KOPT-K1 (cell line): ENCODE data around the gene TRIM36.

Source experiments
- H3K27ac ChIP-seq: fragments of 200-600 bp; sonication (generic); 2 replicates; pipeline ENCODE4 v1.5.1; 2016; ENCODE audit warnings: antibody characterized with exemption, mild to moderate bottlenecking, low read depth, low read length; ENCODE audit not compliant: poor library complexity, severe bottlenecking
- H3K36me3 ChIP-seq: fragments of 200-600 bp; sonication (generic); 2 replicates; pipeline ENCODE4 v1.5.1; 2017; ENCODE audit warnings: antibody characterized with exemption, mild to moderate bottlenecking, low read length, moderate library complexity; ENCODE audit not compliant: insufficient read depth
- H3K9me3 ChIP-seq: fragments of 200-600 bp; sonication (generic); 2 replicates; pipeline ENCODE4 v1.5.1; 2017; ENCODE audit warnings: antibody characterized with exemption, low read length, mild to moderate bottlenecking; ENCODE audit not compliant: insufficient read depth, poor library complexity, severe bottlenecking

Gene TRIM36, protein sequence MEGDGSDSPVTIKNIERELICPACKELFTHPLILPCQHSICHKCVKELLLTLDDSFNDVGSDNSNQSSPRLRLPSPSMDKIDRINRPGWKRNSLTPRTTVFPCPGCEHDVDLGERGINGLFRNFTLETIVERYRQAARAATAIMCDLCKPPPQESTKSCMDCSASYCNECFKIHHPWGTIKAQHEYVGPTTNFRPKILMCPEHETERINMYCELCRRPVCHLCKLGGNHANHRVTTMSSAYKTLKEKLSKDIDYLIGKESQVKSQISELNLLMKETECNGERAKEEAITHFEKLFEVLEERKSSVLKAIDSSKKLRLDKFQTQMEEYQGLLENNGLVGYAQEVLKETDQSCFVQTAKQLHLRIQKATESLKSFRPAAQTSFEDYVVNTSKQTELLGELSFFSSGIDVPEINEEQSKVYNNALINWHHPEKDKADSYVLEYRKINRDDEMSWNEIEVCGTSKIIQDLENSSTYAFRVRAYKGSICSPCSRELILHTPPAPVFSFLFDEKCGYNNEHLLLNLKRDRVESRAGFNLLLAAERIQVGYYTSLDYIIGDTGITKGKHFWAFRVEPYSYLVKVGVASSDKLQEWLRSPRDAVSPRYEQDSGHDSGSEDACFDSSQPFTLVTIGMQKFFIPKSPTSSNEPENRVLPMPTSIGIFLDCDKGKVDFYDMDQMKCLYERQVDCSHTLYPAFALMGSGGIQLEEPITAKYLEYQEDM

DNA sequence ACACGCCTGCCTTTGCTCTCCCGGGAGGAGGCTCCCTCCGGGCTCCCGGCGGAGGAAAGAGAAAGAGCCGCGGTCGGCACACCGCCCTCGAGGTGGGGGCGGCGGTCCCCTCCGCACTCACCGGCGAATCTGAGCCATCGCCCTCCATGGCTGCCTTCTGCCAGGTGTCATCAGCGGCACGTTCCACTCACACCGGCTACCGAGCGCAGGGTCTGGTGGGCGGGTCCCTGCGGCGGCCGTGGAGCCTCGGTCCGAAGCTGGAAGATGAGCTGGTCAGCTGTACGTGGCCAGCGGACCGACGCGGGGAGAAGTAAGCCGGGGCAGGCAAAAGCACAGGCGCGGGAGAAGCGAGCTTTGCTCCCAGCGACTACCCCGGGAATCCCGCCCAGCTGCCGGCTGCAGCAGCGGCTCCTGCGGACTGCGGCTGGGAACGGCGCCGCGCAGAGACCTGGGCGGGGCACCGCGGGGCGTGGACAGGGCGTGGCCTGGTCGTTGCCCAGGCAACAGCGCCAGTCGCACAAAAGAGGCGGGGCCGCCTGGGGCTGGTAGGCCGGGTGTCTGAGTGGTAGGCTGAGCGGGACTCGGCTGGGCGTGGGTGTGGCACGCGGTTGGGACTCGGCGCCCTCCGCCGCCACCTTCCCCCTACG, at the start of gene TRIM36:
TSS of gene TRIM36 (minus strand) at position 422 of the 647 bp plus-strand sequence. CDS start at position 148, 274 bp downstream.
- H3K9me3 ChIP-seq: peaks cover 30% of the 10 kb centered on the region
- H3K36me3 ChIP-seq: no peaks in the 10 kb centered on the region
- H3K27ac ChIP-seq: peak within 1 kb of the TSS; percentile 74

DNA sequence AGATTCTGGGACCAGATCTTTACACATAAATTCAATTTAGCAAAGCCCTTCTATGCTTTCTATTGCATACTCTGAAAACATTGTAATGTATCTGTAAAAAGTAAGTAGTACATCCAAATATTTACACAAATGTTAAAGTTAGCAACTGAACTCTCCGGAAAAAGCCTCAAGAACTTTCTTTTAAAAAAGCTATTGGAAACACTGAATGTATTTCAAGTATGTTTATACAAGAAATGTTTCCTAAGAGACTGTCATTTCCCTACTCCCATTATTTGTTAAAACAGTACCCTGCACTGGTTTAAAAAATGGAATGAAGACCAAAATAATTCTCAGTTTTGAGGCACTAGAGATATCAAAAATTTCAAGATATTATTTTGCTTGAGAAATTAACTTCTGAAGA, 44.8 kb upstream of the TRIM36 start:
- H3K9me3 ChIP-seq: peaks cover 4% of the 10 kb centered on the region
- no peak overlapping the region for H3K27ac ChIP-seq
- H3K36me3 ChIP-seq: peaks cover 34% of the 10 kb centered on the region

DNA sequence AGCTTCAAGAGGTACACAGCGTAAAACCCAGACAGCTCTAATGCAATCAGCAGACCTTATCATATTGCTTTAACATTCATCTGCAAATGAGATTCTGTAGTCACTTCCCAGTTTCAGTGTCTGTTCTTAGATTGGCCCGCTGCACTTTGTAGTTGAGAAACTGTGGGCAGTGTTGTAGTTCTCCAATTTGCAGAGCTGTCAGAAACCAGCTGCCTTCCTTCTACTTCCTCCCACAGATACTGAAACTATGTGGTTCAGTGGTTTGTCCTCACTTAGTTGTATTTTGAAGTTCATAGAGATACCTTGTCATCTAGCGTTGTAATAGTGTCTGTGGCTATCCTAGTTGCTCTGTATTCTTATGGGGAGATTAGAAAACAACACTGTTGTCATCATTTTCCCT, 39.6 kb upstream of the TRIM36 start:
- Histone ChIP-seq H3K9me3 (no peaks in the 10 kb centered on the region), H3K27ac (peak overlapping the region; percentile 18), H3K36me3 (peaks cover 13% of the 10 kb centered on the region)

DNA sequence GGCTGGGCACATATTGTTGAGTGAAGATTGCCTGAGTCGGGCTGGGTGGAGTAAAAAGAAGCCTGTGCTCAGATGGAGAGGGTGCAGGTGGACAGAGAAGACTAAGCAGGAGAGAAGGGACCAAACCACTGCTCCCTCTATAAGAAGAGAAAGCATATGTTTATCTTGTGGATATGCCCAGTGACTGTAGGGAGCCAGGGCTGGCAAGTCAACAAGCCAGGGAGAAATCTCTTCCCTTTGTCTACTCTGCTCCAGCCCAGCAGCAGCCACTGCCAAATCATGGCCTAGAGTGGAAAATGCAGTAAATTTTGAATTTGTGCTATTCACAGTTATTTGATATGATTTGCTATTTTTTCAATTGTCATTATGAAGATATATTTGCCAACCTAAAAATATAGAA, 33.2 kb upstream of the TRIM36 start:
- Histone ChIP-seq H3K27ac (no peak overlapping the region), H3K9me3 (no peaks in the 10 kb centered on the region), H3K36me3 (no peaks in the 10 kb centered on the region; the same call in 1 of the 2 replicates)

DNA sequence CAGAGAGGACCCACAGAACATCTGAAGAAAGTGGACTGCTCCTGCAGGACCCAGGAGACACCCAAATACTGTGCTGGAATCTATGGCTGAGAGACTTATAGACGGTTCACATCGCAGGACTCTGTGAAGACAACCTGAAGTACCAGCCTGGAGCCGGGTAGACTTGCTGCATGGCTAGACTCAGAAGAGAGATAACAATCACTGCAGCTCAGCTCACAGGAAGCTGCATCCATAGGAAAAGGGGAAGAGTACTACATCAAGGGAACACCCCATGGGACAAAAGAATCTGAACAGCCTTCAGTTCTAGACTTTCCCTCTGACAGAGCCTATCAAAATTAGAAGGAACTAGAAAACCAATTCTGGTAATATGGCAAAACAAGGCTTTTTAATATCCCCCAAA, 26.5 kb upstream of the TRIM36 start:
- Histone ChIP-seq H3K9me3 (no peaks in the 10 kb centered on the region), H3K27ac (no peak overlapping the region), H3K36me3 (no peaks in the 10 kb centered on the region)

DNA sequence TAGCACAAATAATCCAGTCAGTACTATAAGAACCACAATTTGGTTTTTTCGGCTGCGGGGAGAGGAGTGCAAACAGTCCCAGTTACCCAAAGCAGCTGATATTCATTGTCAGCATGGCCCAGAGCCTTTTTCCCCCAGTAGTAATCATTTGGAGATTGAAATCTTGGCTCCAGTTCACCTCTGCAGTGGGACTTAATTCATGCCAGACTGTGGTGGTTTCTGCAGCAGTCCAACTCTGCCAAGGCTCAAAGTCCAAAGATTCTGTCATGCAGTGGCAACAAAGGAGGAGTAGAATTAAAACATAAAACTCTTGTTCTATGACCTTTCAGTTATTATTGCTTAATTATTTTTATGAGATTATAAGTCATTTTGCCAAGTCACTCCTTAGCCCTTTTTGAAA, 25.0 kb upstream of the TRIM36 start:
- no peak overlapping the region for H3K27ac ChIP-seq
- H3K36me3 ChIP-seq: no peaks in the 10 kb centered on the region
- H3K9me3 ChIP-seq: no peaks in the 10 kb centered on the region

DNA sequence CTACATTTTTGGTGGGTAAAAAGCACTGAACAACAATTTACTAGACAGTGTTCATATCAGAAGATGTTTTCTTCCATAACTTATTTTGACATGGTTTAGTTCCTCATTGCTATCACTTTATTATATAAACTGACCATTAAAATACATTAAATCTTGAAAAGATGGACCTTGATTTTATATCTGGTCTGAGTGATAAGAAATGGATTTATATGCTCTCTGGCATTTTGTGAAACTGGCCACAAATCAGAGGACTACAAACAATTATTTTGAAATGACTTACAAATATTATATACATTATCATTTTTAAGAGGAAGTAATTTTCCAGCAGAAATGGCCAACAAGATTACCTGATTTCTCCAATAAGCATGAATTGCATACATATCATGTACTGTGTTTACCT, 23.6 kb upstream of the TRIM36 start:
- Histone ChIP-seq H3K27ac (no peak overlapping the region), H3K36me3 (no peaks in the 10 kb centered on the region), H3K9me3 (no peaks in the 10 kb centered on the region)

DNA sequence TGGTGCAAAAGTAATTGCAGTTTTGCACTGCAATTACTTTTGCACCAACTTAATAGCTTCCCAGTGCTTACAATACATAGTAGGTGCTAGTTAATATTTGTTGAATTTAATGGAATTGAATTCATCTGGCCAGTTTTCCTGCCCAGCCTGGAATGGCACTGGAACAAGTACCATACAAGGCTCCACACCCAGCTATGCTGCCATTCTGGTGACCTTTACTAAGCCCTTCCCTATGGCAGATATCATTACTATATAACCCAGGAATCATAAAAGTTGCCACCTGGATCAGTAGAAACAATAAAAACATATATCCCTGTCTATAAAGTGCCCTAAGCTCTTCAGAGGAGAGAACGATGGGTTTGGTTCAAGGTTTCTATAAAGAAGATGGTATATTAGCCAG, 22.4 kb upstream of the TRIM36 start:
- Histone ChIP-seq H3K27ac (no peak overlapping the region), H3K9me3 (no peaks in the 10 kb centered on the region), H3K36me3 (no peaks in the 10 kb centered on the region)

DNA sequence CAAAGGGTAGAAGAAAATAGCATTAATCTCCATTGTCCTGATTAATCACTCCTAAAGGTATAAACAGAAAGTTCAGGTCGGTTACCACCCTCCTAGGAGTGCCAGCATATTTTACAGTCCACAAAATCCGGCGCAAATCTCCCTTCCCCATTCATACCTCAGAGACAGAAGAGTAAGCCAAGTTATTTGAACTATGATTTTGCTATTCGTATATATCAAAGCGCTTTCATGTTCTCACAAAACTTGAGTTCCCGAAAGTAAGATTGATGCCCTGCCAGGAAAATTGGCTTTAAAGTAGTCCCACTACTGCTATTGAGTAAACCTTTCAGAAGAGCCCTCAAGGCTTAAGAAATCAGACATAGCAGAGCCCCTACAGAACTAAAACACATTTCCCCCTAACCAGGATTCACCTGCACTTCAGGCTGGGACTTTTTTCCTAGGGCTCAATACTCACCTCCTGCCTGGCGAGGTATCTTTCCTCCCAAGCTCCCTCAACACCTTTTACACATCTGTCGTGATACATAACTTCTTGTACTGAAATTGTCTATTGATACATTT, 21.8 kb upstream of the TRIM36 start:
- H3K9me3 ChIP-seq: no peaks in the 10 kb centered on the region
- H3K27ac ChIP-seq: no peak overlapping the region
- no peaks in the 10 kb centered on the region for H3K36me3 ChIP-seq

DNA sequence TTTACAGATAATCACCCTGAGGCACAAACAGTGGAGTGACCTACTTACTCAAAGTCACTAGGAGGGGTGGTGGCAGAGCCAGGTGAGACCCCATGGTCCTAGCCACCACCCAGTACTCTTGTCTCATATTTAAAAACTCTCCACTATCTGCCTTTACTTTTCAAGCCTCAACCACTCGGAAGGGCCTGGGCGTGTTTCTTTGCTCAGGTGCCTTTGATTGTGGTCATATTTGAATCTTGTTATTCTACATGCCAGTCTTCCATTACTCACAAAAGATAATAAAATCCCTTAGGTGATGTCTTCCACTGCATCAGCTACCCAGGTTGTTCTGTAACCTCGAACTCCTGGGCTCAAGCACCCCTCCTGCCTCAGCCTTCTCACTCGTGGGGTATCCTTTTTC, 20.7 kb upstream of the TRIM36 start:
- H3K36me3 ChIP-seq: no peaks in the 10 kb centered on the region
- no peaks in the 10 kb centered on the region for H3K9me3 ChIP-seq
- no peak overlapping the region for H3K27ac ChIP-seq

DNA sequence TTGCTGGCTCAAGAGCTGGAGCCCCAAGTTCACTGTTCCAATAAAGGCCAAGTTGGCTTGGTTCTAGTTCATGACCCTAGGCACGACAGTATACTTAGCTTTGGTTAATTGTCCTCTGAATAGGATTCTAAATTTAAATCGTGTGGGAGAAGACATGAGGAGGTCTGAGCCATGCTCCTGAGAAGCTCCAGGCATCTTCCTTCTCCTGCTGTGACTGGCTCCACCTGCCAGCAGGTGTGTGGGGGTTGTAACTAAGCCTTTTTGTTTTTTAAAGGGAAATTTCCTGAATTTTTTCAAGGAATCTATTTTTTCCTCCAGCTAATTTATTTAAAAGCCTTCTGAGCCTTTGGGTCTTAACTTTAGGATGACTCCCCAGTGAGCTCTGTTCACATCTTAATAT, 20.2 kb upstream of the TRIM36 start:
- Histone ChIP-seq H3K27ac (no peak overlapping the region), H3K36me3 (no peaks in the 10 kb centered on the region), H3K9me3 (no peaks in the 10 kb centered on the region)

DNA sequence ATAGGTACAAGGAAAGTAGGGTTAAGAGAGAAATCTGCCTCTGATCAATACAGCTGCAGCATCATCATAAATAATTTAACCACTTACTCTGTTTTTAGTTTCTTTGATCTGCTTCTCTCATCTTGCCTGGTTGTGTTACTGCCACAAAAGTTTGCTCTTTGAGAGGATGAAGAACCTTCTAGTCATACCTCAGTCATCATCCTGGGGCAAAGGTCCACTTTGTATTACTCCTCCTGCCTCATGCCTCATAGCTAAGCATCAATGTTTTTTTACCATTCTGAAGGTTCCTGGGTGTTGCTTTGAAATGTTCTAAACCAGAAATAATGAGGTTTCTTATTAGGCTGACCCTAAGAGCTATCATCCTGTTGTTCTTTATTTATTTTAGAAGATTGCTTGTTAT, 17.1 kb upstream of the TRIM36 start:
- H3K9me3 ChIP-seq: no peaks in the 10 kb centered on the region
- no peak overlapping the region for H3K27ac ChIP-seq
- H3K36me3 ChIP-seq: no peaks in the 10 kb centered on the region

DNA sequence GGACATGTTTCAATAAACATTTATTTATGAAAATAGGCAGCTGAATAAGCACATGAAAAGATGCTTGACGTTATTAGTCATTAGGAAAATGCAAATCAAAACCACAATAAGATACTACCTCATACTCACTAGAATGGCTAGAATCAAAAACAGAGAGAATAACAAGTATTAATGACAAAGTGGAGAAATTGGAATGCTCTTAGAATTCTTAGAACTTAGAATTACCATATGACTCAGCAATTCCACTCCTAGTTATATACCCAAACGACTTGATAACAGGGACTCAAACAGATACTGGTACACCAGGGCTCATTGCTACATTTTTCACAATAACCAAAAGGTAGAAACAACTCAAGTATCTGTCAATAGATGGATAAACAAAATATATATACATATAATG, 15.1 kb upstream of the TRIM36 start:
- Histone ChIP-seq H3K27ac (no peak overlapping the region), H3K36me3 (no peaks in the 10 kb centered on the region), H3K9me3 (no peaks in the 10 kb centered on the region)

DNA sequence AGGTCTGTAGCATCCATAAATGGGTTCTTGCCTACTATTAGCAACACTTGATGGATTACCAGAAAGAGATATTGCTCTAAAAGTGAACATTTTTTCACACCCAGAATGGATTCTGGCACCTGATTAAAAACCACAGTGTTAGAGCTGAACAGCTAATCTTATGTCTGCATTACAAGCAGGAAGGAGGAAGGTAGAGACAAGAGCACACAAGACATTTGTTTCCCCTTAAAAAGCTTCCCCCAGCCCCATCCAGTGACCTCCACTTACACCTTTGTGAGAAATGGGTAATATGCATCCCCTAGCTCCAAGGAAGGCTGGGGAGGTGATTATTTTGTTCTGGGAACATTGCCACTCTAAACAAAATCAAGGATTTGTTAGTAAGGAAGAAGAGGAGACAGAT, 12.0 kb upstream of the TRIM36 start:
- H3K27ac ChIP-seq: no peak overlapping the region
- H3K9me3 ChIP-seq: no peaks in the 10 kb centered on the region
- no peaks in the 10 kb centered on the region for H3K36me3 ChIP-seq

DNA sequence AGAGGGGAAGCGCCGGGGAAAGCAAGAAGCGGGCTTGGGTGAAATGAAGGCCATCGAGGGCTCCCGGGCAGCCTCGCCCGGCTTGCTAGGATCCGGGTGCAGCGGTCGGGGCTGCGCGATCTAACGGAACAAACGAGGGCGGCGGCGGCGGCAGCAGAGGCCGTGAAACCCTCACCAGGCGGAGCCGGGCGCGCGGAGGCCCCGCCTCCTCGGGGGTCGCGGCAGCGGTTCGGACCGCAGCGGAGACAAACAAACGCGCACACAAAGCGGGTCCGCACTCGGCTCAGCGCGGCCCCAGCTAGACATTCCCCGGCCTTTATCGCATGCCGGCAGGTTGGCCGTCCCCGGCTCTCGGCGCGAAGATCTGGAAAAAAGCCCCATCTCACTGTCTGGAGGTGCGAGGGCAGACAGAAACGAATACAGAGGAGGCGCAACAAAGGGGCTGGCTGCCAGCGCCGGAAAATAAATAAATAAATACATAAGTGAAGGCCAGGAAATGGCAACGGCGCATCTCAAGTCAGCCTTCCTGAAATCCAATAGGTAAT, 10.5 kb upstream of the TRIM36 start:
- H3K36me3 ChIP-seq: no peaks in the 10 kb centered on the region

More for the DNA sequence above, 10.5 kb upstream of the TRIM36 start:
- Histone ChIP-seq H3K27ac (peak overlapping the region; percentile 31), H3K9me3 (no peaks in the 10 kb centered on the region)
